Activated T-helper 1 cell treated with Interleukin-2 at 50 U/mL for 16 hours (primary cell): ENCODE data around the gene SPRED3.
A peak's percentile ranks its signal among the peaks of the same experiment; 100 is the strongest.
"Not testable (repeated sequence)": the region's sequence is repeated elsewhere in the genome, so short reads cannot be mapped to it uniquely, and the experiment has no call there.

Experiments
- DNase-seq: peaks from one replicate; pipeline ENCODE4 v3.0.0-alpha.2; 2020; ENCODE audit warnings: low read depth

SPRED3 gene

DNA sequence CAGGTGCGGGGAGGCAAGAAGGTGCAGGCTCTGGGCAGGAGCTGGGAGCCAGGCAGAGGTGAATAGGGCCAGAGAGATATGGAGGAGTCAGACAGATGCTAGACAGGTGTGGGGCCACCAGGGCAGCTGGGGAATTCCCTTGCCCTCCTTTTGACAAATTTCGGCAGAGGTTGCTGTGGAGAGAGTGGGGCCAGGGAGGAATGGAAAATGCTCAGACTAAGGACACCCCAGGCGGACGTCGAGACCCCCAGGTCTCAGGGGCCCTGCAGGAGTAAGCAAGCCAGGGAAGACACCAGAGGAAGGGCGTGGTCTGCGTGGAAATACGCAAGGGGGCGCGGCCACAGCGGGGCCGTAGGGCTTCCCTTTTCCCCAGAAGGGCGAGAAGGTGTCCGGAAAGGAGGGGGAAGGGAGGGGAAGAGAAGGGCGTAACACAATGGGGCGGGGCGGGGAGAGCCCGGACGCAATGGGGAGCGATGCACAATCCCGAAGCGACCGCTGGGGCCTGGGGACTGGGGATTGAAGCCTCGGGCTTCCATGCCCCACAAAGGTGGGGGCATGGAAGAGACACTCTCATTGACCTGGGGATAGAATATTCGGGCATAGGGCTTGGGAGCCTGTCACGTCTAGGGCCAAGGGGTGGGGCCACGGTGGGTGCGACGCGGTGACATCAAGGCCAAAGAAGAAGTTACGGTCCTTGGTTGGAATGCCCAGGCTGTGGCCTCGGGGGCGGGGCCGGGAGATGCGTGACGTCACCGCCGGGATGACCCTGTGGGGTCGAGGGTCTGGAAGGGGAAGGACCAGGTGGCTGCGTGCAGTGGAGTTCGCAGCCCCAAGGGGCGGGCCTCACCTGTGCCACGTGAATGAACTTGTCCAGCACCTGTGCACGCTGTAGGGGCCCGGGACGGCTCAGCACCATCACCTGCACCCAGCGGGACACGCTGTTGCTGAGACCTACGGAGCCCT is 29.3 kb downstream of the SPRED3 start:
- peak; percentile 34 for DNase-seq

DNA sequence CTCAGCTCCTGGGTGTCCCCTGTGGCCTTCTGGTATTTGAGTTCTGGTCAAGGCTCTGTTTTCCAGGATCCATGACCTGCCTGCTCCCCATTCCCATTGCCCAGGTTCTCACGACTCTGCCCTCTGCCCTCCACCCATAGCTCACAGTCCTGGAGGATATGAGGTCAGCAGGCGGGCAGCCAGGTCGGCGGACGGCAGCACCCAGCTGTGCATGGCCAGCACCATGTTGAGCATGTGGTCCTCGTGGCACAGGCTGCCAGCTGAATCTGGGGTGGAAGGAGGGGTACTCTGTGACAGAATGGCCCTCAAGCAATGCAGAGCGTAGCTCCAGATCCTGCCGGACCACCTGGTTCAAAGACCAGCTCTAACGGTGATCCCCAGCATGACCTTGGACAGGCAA is 32.4 kb downstream of the SPRED3 start:
- DNase-seq, result no peak

DNA sequence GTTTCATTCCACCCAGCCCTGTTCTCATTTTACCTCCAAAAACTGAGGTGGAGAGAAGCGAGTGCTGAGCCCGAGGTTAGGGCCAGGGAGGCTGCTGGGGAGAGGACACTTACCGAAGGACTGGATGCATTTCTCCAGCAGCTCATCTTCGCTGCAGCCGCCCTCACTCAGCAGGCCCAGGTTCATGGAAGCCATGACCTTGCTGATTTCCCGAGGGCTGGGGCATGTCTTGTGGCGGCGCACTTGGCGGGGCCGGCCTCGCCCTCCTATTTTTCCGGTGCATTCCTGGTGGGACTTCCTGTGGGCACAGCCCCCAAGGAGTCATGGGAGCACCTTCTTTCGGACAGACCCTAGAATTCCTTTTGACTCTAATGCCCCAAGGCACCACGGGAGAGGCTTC is 33.4 kb downstream of the SPRED3 start:
- no peak for DNase-seq

DNA sequence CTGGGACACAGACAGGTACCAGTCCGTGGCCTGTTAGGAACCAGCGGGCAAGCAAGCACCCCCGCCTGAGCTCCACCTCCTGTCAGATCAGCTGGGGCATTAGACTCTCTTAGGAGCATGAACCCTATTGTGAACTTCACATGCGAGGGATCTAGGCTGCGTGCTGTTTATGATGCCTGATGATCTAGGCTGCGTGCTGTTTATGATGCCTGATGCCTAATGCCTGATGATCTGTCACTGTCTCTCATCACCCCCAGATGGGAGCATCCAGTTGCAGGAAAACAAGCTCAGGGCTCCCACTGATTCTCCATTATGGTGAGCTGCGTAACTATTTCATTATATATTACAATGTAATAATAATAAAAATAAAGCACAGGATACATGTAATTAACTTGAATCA is 33.9 kb downstream of the SPRED3 start:
- no peak for DNase-seq

DNA sequence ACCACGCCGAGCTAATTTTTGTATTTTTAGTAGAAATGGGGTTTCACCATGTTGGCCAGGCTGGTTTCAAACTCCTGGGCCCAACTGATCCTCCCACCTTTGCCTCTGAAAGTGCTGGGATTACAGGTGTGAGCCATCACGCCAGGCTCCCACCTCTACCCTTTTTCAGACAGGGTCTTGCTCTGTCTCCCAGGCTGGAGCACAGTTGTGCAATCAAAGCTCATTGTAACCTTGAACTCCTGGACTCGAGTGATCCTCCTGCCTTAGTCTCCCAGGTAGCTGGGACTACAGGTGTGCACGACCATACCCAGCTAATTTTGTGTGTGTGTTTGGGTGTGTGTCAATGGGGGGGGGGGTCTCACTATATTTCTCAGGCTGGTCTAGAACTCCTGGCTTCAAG is 35.8 kb downstream of the SPRED3 start:
- DNase-seq, result no peak

DNA sequence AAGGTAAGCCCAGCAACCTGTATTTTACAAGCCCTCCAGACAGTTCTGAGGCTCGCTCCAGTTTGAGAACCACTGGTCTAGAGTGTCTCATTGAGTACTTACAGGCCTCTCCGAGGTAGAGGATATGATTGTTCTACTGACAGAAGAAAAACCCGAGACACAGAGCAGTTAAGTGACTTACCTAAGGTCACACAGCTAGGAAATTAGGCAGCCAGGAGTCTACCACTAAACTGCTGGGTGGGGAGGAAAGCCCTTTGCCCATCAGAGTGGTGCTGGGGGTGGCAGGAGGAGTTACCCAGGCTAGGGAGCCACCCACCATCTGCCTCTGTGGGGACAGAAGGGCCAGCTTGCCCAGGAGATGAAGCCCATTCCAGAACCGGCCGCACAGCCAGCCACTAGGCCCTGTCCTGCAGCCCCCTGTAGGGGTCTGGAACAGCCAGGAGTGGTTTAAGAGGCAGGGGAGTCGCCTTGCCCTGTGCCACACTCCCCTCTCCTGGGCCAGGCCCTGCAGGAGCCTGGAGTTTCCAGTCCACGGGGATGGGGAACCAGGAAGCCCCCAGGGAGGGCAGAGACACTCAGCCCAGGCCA is 36.8 kb downstream of the SPRED3 start:
- DNase-seq, result no peak

DNA sequence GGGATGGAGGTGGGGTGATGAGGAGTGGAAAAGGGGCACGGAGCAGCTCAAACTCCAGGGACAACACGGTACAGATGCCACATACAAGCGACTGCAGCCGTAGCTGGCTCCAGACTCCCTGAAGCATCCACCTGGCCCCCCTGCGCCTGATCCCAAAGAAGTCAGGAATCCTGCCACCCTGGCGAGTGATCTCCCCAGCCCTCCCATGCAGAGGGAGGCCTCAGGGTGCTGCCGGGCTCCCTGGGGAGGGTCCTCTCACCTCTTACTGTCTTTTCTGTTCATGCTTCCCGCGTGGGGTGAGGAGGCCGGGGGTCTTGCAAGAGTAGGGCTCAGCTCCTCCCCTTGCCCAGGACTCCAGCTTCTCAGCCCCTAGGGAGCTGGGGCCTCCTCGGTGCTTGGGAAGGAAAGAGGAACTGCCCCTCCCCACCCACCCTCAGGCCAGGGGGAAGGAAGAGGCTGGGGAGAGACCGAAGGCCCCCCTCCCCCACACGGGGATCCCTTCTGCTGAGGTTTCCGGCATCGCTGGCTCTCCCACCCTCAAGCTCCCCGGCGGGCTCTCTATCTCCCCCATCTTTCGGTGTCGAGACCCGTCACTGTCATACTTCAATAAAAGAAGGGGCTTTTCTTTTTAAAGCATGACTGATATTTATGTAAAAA is 37.4 kb downstream of the SPRED3 start, which contains the start of gene RASGRP4:
RASGRP4 (minus strand) TSS at position 410 of the 657 bp plus-strand sequence; CDS start at position 282, 128 bp downstream.
- no peak for DNase-seq

DNA sequence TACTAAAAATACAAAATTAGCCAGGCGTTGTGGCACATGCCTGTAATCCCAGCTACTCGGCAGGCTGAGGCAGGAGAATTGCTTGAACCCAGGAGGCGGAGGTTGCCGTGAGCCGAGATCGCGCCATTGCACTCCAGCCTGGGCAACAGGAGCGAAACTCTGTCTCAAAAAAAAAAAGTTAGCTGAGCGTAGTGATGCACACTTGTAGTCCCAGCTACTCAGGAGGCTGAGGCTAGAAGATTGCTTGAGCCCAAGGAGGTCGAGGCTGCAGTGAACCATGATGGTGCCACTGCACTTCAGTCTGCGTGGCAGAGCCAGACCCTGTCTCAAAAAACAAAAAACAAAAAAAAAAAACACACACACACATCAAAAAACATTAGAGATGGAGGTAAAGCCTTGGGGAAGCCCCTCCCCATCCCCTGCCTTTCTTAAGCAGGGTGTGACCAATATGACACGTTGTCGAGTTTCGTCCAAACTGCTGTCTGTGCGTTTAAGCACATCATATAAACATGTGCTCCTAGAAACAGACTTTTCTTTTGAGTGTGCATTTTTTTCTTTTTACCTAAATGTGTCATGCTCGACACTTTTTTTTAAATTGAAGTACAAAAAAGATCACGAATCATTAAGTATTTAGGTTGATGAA is 38.7 kb downstream of the SPRED3 start:
- not testable (repeated sequence) for DNase-seq

DNA sequence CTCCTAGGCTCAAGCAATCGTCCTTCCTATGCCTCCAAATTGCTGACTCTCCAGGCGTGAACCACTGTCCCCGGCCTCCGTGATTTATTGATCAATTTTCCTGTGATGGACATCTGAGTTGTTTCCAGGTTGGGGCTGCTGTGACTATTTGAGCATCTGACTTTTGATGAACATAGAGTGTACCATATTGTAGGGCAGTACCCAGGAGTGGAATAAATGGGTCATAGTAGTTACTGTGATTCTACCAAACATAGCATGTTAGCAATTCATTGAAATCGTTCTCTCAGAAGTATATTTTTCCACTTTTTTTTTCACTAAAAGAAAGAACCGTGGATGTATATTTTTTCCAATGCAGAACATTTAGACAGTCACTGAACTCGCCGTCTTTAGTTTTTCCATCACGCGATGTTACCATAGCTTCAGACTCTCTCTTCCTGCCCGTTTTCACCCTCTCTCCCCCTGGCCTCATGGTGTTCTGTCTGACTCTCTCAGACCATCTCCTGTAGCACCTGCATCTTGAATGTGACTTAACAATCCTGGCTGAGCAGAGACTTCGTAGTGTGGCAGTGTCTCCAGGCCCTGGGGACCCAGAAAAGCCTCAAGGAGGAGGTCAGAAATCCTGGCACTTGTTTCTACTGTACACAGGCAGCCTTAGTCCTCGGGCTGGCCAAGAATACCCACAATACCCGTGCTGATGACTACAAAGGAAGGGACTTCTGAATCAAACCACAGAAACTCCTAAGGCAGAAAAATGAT is 40.7 kb downstream of the SPRED3 start:
- DNase-seq, result no peak

DNA sequence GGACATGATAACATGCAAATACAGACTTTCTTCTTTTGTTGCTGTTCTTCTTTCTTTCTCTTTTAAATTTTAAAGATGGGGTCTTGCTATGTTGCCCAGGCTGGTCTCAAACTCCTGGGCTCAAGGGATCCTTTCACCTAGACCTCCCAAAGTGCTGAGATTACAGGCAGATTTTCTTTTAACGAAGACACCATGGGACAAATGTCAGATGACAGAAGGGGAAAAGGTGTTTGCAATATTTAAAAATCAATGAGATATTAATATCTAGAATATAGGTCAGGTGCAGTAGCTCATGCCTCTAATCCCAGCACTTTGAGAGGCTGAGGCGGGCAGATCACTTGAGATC is 41.3 kb downstream of the SPRED3 start:
- no peak for DNase-seq

DNA sequence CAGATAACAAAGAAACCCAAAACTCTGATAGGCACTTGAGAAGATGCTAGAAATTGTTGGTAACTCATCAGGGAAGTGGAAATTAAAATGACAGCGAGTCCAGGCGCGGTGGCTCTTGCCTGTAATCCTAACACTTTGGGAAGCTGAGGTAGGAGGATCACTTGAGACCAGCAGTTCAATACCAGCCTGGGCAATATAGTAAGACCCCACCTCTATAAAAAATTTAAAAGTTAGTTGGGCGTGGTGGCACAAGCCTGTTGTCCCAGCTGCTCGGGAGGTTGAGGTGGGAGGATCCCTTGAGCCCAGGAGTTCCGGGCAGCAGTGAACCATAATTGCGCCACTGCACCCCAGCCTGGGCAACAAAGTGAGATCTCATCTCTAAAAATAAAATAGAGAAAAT is 42.4 kb downstream of the SPRED3 start:
- DNase-seq, result no peak

DNA sequence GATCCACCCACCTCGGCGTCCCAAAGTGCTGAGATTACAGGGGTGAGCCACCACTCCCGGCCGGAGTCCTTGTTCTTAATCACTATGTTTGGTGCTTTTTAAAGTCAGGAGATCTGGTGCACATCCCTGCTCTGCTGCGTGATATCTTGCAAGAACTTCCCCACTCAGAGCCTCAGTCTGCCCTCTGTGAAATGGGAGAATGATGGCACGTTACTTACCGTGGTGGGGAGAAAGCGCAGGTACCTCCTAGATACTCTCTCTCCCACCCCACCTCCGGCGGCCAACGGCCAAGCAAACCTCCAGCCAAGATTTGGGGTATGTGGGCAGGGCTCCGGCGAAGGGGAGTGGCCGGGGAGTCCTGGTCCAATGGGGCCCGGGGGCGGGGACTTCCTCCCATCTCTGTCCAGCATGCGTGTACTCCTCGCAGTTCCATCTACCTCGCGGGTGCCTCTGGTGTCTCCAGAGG is 44.8 kb downstream of the SPRED3 start, which contains the start of gene RYR1:
RYR1 (plus strand) TSS at position 424 of the 466 bp plus-strand sequence. CDS start 139 bp downstream, outside the sequence.
- DNase-seq, result no peak

DNA sequence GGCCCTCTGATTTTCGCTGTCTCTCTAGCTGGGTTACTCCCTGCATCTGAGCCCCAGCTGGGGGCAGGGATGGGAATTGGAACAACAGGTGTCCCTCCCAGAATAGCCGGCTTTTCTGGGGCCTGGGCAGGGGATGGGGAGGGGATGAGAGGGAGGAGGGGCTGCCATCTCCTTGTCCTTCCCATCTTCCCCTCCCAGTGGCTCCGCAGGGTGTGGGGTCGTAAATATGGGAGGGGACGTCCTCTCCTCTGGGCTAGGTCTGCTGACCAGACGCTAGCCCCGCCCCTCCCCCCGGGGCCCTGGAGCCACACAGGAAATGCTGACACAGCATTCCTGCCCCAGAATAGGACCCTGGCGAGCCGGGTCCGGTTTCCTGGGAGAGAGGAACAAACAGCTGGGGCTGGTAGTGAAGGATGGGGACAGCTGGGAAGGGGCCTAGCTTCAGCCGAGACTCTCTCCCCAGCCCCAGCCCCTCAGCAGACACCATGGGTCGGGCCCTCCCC is 46.1 kb downstream of the SPRED3 start:
- DNase-seq, result no peak

DNA sequence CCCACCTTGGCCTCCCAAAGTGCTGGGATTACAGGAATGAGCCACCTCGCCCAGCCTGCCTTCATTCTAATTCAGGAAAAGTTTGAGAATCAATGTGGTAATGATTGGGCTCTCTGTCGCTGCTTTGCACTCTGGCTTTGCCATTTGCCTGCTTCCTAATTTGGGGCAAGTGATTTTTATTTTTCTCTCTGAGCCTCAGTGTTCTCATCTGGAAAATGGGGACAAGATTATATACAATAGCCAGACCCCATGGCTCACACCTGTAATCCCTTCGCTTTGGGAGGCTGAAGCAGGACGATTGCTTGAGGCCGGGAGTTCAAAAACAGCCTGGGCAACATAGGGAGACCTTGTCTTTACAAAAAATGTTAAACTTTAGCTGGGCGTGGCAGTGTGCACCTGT is 48.8 kb downstream of the SPRED3 start:
- no peak for DNase-seq

DNA sequence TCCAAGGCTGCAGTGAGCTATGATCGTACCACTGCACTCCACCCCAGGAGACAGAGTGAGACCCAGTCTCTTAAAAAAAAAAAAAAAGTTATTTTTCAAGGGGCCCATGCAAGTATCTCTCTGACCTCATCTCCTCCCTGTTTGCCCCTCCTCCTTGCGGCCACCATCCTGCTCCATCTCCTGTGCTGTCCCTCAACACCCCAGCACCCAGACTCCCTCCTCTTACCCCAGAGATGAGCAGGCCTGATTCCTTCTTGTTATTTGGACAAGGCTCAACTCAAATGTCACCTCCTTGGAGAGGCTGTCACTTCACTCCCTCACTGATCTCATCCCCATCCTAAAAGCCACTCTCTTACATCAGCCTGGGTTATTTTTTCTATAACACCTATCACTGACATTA is 49.4 kb downstream of the SPRED3 start:
- no peak for DNase-seq

DNA sequence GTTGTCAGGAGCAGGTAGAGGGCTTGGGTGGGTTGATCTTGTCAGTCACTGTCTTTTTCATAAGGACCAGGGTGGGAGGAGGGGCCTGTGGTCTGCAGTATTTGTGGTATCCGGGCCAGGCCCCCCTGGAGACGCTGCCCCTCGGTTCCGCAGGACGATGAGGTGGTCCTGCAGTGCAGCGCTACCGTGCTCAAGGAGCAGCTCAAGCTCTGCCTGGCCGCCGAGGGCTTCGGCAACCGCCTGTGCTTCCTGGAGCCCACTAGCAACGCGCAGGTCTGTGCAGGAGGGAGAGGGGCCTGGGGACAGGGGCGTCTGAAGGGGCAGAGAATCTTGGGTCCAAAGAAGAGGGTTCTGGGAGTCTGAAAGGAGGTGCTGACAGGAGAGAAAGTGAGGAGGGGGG is 52.1 kb downstream of the SPRED3 start:
- DNase-seq, result no peak

DNA sequence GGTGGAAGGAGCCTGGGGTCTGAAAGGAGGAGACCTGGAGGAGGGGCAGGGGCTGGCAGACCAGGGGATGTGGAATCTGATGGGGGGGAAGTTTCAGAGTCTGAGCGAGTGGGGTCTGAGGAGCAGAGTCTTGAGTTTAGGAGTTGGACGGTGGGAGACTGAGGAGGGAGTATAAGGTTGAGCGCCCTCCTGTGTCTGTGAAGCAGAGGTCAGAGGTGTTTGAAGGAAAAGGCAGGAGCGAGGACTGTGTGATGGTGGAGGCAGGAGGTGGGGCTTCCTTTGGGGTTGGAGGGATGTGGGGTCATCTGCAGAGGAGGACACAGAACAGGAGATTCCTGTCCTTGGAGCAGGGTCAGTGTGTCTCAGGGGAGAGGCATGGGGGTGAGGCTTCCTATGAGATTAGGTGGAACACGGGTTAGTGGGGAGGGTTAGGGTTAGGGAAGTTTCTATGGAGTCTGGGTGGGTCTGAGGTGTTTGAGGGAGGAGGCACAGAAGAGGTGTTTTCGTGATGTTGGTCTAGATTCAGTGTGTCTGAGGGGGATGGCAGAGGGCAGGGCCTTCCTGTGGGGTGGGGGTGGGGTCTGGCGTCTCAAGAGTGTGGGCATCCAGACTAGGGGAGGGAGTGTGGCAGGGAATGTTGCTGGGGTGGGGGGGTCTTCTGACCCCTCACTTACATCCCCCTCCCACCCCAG is 53.3 kb downstream of the SPRED3 start:
- no peak for DNase-seq

DNA sequence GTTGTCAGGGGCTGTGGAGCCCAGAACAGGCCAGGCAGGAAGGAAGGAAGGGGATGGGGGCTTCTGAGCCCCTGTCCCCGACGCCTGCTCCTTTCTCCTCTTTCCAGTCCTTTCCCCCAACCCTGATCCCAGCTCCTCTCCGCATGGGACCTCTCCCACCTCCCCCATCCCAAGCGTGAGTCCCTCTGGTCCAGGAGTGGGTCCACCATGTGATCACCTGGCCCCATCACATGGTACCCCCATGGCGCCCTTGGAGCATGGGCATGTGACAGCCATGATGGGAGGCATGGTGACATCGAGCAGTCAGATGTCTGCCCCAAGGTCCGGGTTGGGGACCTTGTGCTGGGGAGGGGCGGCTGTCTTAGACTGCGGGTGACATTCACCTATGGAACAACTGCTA is 54.2 kb downstream of the SPRED3 start:
- DNase-seq, result no peak

DNA sequence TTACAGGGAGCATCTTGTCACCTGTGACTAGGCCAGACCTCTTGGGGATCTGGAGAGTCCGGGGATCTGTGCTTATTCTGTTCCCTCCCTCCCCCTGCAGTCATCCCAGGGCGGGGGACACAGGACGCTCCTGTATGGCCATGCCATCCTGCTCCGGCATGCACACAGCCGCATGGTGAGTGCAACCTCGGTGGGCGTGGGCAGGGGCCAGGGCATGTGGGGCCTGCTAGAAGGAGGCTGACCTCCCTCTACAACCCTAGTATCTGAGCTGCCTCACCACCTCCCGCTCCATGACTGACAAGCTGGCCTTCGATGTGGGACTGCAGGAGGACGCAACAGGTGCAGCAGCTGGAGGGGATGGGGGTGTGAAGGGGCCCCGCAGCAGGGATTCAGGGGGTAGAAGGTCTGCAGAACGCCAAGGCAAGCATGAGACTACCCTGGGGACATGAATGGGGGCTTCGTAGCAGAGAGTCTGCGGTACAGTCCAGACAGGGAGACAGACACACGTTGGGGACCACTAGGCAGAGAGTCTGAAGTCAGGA is 55.0 kb downstream of the SPRED3 start:
- no peak for DNase-seq

DNA sequence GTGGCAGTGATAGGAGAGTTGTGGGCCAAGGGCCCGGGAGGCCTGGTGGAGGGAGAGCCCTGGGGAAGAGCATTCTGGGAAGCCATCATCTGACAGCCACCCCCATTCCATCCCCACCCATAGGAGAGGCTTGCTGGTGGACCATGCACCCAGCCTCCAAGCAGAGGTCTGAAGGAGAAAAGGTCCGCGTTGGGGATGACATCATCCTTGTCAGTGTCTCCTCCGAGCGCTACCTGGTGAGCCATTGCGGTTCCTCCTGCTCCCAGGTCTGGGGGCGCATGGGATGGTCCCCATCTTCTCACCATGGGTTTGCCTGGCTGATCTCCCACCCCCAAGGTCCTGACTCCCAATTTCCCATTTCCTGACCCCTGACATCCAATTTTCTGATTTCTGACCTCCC is 55.5 kb downstream of the SPRED3 start:
- DNase-seq, result no peak
